ENCODE data around the gene TGM5.
"Not testable (repeated sequence)": the region's sequence is repeated elsewhere in the genome, so short reads cannot be mapped to it uniquely, and the experiment has no call there.

Gene TGM5

DNA sequence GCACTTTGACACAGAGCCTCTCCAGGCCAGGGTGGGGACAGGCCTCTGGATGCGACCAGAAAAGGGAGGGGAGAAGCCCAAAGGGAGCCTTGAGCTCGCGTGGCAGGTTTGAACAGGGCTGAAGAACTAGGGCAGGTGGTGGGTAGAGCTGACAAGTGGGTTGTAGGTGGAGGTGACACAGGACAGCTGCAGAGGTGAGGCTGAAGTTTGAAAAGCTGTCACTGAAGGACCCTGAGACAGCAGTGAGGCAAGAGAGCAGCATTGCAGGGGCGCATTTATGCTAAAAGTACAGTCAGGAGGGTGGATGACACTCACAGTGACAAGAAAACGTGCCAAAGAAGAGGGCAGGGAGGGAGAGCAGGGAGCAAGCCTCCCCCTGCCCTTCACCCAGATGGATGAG is 24.1 kb downstream of the TGM5 start:
- no peak for DNase-seq

- DNase-seq, result no peak
Observed at GRCh38 chr15:43241100-43241499, 25.6 kb downstream of the TGM5 start.

GRCh38 chr15:43239732-43240491 is 26.8 kb downstream of the TGM5 start:
- peak; percentile 20 for DNase-seq

DNA sequence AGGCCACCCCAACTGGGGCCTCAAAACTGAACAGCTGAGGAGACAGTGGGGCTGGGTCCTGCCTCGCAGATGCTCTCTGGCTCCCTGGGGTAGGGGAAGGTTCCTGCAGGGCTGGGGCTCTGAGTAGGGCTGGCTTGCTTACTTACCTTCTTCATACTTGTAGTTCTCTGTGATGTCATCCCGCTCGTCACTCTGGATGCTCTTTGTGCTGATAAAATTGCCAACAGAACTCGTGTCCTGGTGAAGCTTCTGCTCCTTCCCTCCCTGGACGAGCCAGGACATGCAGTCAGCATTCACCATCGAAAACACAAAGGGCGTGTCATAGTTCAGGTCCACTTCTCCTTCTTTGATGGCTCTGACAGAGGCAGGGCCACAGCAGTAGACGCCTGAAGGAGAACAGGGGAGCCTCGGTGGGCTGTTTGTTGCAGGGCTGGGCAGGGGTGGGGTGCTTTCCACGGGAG is 28.0 kb downstream of the TGM5 start:
- DNase-seq, result no peak

GRCh38 chr15:43237842-43238470 is 28.8 kb downstream of the TGM5 start:
- DNase-seq, result no peak

DNA sequence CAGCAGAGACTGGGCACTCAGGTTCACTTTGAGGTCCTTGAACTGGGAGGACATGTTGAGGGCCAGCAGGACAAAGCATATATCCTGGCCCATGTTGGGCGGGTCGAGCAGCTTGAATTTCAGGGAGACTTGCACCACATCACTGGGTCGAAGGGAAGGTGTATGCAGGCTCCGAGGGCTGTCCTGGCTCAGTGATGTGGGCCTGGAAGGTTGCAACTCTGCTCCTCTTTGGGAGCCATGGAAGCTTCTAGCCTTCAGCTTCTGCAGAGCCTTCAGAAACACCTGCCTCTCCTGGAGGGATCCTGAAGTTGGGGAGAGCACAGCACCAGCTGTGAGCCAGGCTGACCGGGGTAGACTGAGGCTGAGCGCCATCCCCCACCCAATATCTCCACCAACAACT is 31.2 kb downstream of the TGM5 start:
- no peak for DNase-seq

GRCh38 chr15:43232289-43232874 is 34.3 kb downstream of the TGM5 start:
- DNase-seq, result no peak

- DNase-seq, result no peak
Observed at GRCh38 chr15:43230640-43231115, 36.0 kb downstream of the TGM5 start.

- DNase-seq, result no peak
Observed at GRCh38 chr15:43229977-43230376, 36.8 kb downstream of the TGM5 start.

DNA sequence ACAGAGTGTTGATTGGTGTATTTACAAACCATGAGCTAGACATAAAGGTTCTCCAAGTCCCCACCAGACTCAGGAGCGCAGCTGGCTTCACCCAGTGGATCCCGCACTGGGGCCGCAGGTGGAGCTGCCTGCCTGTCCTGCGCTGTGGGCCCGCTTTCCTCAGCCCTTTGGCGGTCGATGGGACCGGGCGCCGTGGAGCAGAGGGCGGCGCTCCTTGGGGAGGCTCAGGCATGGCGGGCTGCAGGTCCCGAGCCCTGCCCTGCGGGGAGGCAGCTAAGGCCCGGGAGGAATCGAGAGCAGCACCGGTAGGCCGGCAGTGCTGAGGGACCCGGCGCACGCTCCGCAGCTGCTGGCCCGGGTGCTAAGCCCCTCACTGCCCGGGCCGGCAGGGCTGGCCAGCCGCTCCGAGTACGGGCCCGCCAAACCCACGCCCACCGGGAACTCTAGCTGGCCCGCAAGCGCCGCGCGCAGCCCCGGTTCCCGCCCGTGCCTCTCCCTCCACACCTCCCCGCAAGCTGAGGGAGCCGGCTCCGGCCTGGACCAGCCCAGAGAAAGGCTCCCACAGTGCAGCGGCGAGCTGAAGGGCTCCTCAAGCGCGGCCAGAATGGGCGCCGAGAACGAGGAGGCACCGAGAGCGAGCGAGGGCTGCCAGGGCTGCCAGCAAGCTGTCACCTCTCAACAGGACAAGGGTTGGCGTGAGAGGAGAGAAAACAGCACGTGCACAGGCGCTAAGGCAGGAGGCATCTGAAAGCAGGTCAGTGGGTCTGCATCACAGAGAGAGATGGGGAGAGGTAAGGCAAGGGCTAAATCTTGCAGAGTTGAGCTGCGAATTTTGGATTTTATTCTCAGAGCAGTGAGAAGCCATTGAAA is 40.1 kb downstream of the TGM5 start:
- no peak for DNase-seq

DNA sequence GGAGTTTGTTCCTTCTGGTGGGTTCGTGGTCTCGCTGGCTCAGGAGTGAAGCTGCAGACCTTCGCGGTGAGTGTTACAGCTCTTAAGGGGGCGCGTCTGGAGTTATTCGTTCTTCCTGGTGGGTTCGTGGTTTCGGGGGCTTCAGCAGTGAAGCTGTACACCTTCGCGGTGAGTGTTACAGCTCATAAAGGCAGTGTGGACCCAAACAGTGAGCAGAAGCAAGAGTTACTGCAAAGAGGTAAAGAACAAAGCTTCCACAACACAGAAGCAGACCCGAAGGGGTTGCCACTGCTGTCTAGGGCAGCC is 40.8 kb downstream of the TGM5 start:
- not testable (repeated sequence) for DNase-seq

GRCh38 chr15:43225201-43225949 is 41.4 kb downstream of the TGM5 start:
- DNase-seq, result peak; percentile 79

DNA sequence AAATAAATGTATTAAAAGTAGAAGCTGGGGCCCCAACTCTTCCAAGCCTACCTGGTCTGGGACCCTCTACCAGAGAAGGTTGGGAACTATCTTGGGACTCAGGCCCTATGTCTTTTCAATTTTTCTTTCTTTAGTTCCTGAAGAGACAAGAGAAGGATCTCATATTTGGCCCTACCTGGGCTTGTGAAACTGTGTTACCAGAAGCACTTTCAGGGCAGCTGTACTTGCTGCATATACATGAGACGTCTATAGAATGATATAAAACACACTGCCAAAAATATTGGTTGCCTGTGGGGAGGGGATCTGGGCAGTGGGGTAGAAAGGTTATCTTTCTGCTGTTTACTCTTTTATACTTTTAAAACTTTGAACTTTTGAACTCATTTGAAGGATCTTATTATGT is 45.3 kb downstream of the TGM5 start:
- DNase-seq, result no peak

DNA sequence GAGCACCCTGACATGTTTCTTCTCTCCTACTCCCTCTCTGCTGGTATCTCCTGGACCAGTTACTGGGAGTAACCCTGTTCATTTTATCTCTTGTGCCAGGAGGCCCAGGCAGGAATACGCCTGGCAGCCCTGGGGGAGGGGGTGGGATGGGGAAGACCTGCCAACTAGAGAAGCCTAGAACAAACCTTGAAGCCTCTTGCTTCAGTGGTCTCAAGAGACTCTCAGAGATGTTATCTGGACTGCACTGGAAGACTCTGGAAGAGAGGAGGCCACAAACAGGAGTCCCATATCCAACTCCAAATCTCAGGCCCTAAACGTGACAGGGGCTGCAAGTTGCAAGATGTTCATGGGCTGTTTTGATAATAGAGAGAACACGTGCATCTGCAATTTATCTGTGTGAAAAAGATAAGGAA is 45.7 kb downstream of the TGM5 start, which contains the start of gene EPB42:
Gene EPB42, minus strand, starts transcription at position 28 of the 413 bp plus-strand sequence. CDS start 193 bp downstream, outside the sequence.
- no peak for DNase-seq

- DNase-seq, result no peak
Observed at GRCh38 chr15:43219929-43220928, 46.5 kb downstream of the TGM5 start.

- DNase-seq, result peak; percentile 30
Observed at GRCh38 chr15:43218908-43219706, 47.6 kb downstream of the TGM5 start.

GRCh38 chr15:43215961-43216360 is 50.8 kb downstream of the TGM5 start:
- DNase-seq, result peak; percentile 77

DNA sequence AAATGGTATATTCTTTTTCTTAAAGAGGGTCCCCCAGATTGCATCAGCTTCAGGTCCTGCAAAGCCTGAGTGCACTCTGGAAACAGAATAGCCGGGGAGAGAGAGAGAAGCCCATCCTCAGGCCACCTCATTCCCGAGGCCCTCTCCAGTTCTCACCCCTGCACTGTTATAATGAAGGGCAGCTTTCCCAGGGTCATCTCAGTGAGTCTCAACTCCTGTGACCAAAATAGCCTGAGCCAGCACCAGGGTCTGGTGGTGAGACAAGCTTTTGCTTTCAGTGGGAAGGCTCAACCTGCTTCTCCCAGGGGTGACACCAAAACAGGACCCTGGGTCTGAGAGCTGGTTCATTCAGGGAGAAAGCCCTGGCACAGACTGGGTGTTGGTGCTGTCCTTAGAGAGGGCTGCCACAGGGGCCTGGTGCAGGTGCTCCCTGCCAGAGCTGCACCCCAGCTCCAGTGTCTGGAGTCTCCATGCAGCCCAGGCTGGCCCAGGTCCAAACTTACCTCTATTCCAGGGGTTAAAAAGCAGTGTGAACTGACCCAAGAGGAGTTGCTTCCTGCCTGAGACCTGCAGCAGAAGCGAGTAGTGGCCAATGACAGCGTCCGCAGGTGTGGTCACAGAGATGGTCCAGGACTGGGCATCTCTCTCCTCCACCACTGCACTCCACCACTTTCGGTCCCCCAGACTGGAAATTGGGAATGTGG is 52.0 kb downstream of the TGM5 start:
- no peak for DNase-seq

GRCh38 chr15:43214169-43214568 is 52.6 kb downstream of the TGM5 start:
- no peak for DNase-seq

All from DMS53 (cell line).